GM12873 (cell line): Measurements from ENCODE around the gene SLC8B1.

Experiments used
- TF ChIP-seq, protein P1 (sequence below): IDR thresholded peaks from 2 replicates; pipeline ENCODE4 v1.5.1; 2012; ENCODE audit warnings: low read depth, mild to moderate bottlenecking, moderate library complexity, low read length, control low read depth; ENCODE audit not compliant: insufficient read depth; ENCODE audit errors: missing control alignments

SLC8B1 gene

DNA sequence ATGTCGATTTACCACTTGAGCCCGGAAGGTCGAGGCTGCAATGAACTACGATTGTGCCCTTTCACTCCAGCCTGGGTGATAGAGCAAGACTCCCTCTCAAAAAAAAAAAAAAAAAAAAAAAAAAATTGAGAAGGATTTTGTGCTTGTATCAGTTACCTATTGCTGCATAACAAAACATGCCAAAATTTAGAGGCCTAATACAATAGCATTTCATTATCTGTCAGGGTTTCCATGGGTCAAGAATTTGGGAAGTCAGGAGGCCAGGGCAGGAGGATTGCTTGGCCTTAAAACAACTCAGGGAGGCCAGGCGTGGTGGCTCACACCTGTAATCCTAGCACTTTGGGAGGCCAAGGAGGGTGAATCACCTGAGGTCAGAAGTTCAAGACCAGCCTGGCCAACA is 4.6 kb upstream of the SLC8B1 start:
- TF ChIP-seq, protein P1, sequence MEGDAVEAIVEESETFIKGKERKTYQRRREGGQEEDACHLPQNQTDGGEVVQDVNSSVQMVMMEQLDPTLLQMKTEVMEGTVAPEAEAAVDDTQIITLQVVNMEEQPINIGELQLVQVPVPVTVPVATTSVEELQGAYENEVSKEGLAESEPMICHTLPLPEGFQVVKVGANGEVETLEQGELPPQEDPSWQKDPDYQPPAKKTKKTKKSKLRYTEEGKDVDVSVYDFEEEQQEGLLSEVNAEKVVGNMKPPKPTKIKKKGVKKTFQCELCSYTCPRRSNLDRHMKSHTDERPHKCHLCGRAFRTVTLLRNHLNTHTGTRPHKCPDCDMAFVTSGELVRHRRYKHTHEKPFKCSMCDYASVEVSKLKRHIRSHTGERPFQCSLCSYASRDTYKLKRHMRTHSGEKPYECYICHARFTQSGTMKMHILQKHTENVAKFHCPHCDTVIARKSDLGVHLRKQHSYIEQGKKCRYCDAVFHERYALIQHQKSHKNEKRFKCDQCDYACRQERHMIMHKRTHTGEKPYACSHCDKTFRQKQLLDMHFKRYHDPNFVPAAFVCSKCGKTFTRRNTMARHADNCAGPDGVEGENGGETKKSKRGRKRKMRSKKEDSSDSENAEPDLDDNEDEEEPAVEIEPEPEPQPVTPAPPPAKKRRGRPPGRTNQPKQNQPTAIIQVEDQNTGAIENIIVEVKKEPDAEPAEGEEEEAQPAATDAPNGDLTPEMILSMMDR = no peak

DNA sequence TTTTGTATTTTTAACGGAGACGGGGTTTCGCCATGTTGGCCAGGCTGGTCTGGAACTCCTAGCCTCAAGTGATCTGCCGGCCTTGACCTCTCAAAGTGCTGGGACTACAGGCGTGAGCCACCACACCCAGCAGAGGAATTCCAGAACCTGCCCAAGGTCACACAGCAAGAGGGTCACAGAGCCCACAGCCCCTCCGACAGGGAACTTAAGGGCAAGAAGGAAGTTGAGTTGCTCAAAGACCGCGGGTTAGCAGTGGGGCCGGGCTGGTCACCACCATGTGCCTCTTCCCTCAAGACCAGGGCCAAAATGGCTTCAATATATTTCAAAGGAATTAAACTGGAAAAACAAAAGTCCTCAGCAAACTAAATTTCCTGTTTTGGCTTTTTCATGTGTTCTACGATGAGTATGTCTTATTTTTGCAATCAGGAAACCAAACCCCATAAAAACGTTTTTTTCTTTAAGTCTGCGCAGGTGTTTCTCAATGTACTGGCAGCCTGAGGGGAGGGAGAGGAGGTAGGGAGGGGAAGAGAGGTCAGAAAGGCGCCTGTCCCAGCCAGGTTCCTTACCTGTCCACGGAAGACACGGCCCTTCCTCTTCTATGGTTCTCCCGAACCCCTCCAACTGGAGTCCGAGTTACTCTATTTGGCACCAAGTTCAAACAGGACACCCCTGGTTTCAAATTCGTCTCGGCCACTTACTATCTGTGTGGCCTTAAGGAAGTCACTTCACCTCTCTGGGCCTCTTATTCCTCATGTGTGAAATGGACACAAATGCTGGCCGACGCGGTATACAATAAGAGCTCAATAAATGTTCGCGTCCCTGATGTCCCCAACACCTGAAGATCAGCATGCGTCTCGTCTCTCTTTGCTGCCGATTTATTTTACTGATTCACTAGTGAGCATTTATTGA is 778 bp downstream of the SLC8B1 start:
- TF ChIP-seq, protein P1 = no peak

DNA sequence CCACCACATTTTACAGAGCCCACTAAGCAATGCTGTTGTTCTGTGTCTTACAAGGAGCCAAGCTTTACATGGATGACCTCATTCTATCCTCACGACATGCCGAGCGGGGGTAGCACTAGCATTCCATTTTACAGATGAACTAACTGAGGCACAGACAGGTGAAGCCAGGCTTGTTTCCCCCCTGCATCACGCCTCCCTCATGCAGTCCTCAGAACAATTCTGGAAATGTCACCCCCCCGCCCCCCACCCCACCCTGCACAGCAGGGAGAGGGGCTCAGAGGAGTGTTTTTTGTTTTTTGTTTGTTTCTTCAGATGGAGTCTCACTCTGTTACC is 1.5 kb downstream of the SLC8B1 start:
- TF ChIP-seq, protein P1 = no peak

DNA sequence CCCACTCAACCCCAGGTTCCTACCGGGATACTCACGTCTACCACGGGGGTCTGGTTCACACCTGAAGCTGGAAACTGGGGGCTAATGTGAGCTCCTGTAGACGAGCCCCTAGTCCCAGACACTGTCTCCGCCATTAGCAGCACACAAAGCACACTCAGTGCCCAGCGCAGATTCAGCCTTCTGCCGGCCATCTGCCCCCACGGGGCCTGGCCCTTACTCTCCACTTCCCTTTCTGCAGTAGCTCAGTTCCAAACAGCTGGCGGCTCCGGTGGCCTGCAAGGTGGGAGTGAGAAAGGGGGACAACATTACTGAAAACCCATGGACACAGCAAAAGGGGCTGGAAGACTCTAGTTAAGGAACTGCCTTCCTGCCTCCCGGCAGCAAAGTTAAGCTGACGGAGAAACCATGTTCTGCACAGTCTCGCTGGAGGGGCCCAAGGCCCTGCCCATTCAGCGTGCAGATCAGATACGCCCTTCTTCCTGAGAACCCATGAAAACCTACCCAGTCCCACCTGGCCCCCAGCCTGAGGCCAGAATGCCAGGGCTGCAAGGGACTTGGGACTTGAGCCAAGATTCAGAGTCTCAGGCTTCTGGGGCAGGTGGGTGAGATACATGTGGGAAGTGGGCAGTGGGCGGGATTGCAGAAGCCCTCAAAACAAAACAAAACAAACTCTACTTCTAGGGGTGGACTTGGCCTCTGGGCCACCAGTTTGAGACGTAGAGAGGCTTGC is 2.1 kb downstream of the SLC8B1 start:
- TF ChIP-seq, protein P1 = no peak

DNA sequence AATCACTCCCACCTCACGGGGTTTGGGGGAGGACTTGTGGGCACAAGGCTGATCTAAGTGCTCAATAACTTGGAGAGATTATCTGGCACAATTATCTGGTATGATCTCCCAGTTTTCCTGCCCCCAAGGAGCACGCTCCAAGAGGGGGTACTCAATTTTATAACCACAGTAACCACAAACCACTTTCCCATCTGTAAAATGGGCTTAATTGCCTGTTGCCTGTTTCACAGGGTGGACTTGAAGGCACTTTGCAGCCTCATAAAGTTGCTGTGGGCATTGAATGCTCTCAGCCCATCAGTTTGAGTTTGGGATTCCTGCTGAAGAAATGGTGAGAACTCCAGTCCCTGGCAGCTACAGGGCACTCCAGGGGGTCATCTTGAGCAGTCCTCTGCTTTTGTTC is 4.4 kb downstream of the SLC8B1 start:
- TF ChIP-seq, protein P1 = no peak

DNA sequence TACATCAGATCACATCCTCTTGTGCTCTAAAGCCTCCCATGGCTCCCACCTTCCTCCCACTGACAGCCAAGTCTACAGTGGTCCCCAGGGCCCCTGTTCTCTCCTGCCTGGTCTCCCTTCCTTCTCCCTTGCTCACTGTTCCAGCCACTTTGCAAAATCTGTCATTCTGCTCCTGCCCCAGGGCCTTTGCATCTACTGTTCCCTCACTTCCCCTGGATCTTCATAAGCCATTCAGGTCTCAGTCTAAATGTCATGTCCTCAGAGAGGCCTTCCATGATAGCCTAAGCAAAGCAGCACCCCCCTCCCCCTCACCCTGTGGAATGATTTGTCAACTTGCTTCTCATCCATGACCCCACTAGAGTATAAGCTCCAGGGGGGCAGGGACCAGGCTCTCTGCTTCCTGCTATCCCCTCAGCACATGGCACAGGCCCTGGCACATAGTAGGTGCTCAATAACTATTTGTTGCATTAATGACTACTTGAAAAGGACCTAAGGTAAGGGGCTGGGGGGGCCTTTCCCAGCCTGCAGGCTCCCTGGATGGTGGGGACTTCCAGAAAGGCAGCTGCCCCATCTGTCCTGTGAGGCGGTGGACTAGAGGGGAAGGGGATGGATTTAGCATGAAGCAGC is 5.0 kb downstream of the SLC8B1 start:
- TF ChIP-seq, protein P1 = no peak
